GM20431 (cell line): ENCODE results near the gene CRABP2.

Experiments
- in situ Hi-C: fragments of 300-500 bp; cut with MseI, MboI; formaldehyde crosslinking; loops from one replicate; pipeline ENCODE4 v1.15.0; 2020; ENCODE audit warnings: low sequenced_read_pairs; ENCODE audit not compliant: unreplicated experiment

The CRABP2 gene

DNA sequence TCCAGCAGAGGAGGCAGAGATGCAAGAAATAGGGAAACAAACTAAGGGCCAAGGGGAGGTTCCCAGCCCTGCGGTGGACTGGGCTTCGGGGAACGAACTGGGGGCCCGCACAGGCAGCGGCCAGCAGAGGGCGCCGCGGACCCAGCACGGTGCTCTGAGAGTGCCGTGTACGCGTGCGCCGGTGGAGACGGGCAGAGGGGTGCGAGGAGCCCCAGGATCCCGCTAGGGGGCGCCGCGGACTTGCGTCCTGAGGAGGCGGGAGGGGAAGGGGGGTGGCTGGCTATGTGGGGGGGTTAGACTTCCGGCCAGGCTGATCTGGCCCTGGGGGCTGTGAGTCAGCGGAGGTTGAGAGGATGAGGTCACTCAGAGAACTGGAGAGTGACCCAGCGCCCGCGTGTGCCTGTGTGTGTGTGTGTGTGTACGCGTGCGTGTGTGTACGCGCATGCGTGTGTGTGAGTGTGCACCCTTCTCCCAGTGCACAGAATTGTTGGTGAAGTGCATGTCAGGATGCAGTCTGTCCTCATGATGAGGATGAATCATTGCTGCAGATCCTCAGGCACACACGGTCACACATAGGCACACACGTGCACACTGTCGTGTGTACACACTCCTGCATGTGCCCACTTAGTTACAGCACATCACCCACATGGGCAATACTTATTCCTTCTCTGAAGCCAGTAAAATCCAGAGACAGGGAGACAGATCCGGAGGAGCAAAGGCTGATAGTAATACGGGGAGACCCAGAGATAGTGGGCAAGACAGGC lies 45.2 kb downstream of the CRABP2 start:
- in situ Hi-C loops, result no loop called here

GRCh38 chr1:156659661-156659987 lies 45.8 kb downstream of the CRABP2 start:
- in situ Hi-C loops, result no loop called here

DNA sequence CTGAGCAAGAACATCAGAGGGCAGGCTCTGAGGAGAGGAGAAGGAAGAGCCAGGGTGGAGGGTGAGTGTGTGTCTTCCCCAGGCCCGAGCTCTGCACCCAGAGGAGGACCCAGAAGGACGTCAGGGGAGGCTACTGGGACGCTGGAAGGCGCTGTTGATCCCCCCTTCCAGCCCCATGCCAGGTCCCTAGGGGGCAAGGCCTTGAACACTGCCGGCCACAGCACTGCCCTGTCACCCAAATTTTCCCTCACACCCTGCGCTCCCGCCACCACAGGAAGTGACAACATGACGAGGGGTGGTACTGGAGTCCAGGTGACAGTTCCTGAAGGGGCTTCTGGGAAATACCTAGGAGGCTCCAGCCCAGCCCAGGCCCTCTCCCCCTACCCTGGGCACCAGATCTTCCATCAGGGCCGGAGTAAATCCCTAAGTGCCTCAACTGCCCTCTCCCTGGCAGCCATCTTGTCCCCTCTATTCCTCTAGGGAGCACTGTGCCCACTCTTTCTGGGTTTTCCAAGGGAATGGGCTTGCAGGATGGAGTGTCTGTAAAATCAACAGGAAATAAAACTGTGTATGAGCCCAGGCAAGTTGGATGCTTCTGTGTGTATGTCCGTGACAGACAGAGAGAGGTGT lies 46.3 kb downstream of the CRABP2 start:
- in situ Hi-C loops, result no loop called here

GRCh38 chr1:156658496-156658895 lies 46.9 kb downstream of the CRABP2 start:
- in situ Hi-C loops, result no loop called here

GRCh38 chr1:156657741-156658319 lies 47.6 kb downstream of the CRABP2 start:
- in situ Hi-C loops, result no loop called here

GRCh38 chr1:156656806-156657740 lies 48.3 kb downstream of the CRABP2 start:
- in situ Hi-C loops, result no loop called here

GRCh38 chr1:156655904-156656516 lies 49.4 kb downstream of the CRABP2 start:
- in situ Hi-C loops, result no loop called here

DNA sequence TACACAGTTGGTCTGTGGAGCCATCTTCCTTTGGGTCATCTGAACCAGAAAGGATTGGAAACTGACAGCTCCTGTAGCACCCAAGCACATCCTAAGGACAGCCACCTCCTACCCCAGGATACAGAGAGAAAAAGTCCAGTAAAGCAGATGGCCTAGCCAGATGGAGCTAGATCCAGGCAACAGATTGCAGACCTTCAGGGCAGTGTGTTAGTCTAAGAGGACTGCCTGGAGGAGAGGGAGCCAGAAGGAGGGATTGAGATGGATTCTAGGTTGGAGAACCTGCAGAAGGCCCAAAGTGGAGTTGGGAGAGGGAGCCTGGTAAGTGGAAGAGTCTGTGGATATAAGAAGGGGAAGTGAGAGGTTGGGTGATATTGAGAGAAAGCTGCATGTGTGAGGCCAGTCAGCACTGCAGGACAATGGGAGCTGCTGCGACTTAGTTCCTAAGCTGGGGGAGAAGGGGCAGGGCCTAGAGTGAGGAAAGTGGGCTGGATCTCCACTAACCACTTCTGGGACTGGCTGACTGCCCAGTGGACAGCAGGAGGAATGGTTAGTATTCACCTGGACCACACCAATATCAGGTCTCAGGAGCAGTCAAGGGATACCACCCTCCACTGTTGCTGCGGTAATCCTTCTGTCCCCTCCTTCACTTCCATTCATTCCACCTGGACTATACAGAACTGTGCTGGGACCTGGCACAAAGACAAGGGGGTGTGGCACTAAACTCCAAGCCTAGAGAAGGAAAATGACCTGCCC lies 50.1 kb downstream of the CRABP2 start:
- in situ Hi-C loops, result no loop called here

- in situ Hi-C loops, result no loop called here
Observed at GRCh38 chr1:156654700-156655099, 50.7 kb downstream of the CRABP2 start.

DNA sequence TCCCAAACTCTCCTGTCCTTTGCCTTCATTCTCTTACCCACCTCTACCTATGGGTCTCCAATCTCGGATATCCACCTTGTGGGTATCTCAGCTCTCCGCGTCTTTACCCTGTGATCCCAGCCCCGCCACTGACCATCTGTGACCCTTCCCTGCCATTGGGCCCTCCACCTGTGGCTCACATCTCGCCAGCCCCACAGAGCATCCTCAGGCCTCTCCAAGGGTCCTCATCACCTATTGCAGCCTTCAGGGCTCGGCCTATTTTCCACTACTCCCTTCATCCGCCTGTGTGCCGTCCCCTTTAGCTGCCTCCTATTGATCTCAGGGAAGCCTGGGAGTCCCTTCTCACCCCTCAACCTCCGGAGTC lies 52.4 kb downstream of the CRABP2 start:
- in situ Hi-C loops, result no loop called here

- in situ Hi-C loops, result no loop called here
Observed at GRCh38 chr1:156652131-156652991, 53.0 kb downstream of the CRABP2 start.
